GM21423 (cell line): Measurements from ENCODE around the gene FMC1.
"Not testable (repeated sequence)": the region's sequence is repeated elsewhere in the genome, so short reads cannot be mapped to it uniquely, and the experiment has no call there.

Experiments
- ATAC-seq: cut with Tn5 transposase; IDR thresholded peaks from one replicate; pipeline ENCODE4 v1.9.1; 2021; ENCODE audit warnings: mild to moderate bottlenecking, moderate library complexity; ENCODE audit not compliant: unreplicated experiment

Gene FMC1

DNA sequence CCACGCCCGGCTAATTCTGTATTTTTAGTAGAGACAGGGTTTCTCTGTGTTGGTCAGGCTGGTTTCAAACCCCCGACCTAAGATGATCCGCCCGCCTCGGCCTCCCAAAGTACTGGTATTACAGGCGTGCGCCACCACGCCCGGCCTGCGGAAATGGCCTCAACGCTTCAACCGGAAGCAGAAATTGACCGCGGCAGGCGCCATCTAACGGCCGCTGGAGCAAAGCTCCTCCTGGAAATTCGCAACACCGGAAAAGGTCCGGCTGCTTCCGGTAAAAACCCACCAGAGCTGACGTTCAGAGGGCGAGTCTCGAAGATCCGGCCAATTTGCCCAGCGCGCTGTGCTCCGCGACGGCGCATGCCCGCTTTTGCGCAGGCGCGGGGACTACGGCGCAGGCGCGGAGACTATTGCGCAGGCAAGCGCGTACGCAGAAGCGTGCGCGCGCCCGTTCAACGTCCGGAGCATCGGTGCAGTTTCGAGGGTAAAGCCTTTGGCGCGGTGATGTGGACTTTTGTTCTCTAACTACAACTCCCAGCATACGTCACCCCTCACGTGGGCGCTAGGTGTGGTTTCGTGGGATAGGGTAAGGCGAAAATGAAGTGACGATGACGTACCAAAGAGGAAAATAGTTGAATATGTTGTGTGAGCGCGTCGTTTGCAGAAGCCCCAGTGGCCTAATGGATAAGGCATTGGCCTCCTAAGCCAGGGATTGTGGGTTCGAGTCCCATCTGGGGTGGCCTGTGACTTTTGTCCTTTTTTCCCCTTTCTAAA lies 915 bp upstream of the FMC1 start:
- peak; percentile 76 for ATAC-seq

DNA sequence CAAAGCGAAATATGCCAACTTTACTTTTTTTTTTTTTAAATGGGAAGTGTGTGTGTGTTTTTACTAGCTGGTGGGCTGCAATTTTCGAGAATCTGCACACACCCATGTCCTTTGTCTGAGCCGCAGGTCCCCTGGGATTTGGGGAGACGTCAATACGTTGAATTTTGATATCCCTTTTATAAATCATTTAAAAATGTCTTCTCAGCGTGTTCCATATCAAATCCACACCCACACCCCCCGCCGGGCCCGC lies 404 bp upstream of the FMC1 start:
- no peak for ATAC-seq

DNA sequence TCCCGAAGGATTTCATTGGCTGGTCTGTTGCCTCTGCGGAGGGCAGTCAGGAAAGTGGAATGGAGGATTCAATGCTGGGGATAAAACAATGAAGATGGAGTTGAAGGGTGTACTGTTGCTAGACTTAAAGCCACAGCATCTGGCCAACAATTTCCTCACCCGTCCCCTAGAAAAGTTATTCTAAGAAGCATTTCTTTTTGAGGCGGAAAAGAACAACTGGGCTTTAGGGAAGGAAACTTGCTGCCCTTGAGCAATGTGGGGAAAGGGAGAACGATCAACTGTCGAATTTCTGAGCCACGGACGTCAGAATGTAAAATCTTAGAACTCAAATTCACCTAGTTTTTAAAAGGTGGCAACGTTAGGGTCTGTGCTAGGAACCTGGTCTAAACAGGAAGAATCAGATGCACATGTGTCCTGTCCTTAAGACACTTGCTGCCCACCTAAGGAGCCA lies 664 bp downstream of the FMC1 start:
- no peak for ATAC-seq

DNA sequence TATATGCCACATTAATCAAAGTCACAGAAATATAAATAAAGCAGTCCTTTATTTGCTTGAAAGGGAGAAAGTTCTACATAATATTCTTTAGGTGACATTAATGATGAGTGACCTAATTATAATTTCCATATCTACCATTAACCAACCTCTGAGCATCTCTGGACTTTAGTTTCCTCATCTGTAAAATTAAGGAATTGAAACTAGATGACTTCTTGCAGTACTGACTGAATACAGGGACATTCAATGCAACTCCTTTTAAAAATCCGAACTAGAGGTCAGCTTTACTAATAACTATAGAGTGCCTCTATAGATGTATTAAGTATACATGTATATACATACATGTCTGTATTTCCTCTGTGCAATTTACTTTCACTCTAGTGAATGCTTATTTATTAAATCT lies 3.9 kb downstream of the FMC1 start:
- no peak for ATAC-seq

DNA sequence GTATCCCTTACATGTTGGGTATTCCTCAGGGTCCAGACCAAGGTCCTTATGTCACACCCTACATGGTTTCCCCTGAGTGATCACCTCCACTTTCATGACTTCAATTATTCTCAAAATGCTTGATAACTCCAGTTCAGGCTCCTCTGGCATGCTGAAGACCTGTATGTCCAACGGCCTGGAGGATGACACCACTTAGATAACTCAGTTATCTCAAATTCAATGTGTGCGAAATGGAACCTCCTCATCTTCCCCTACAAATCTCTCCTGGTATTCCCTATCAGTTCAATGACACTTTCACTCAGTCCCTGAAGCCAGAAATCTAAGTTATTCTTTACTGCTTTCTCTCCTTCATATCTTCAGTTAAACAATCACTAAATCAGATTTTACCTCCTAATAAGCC lies 9.9 kb downstream of the FMC1 start:
- ATAC-seq = no peak

DNA sequence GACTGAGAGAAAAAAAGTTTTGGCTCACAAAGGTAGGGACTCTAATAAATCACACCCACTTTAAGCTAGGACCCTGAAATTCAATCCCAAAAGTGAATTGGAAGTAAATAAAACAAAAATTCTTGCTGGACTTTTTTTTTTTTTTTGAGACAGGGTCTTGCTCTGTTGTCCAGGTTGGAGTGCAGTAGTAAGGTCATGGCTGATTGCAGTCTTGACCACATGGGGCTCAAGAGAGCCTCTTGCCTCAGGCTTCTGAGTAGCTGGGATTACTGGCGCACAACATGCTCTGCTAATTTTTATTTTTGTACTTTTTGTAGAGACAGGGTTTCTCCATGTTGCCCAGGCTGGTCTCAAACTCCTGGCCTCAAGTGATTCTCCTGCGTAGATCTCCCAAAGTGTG lies 13.6 kb downstream of the FMC1 start:
- ATAC-seq = no peak

DNA sequence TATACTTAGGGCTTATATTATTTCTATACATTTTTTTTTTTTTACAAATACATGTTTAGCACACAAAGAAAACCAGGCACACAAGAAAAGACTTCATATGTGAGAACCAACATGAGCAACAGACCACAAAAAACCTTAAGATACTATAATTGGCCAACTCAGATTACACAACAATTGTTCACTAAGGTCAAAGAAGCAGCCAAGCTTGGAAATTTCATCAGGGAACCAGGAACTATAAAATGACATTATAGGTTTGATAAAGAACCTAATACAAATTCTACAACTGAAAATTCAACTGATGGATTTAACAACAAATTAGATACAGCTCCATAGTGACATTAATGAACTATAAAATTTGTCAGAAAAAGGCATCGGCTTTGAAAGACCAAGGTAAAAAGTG lies 14.2 kb downstream of the FMC1 start:
- ATAC-seq = no peak

DNA sequence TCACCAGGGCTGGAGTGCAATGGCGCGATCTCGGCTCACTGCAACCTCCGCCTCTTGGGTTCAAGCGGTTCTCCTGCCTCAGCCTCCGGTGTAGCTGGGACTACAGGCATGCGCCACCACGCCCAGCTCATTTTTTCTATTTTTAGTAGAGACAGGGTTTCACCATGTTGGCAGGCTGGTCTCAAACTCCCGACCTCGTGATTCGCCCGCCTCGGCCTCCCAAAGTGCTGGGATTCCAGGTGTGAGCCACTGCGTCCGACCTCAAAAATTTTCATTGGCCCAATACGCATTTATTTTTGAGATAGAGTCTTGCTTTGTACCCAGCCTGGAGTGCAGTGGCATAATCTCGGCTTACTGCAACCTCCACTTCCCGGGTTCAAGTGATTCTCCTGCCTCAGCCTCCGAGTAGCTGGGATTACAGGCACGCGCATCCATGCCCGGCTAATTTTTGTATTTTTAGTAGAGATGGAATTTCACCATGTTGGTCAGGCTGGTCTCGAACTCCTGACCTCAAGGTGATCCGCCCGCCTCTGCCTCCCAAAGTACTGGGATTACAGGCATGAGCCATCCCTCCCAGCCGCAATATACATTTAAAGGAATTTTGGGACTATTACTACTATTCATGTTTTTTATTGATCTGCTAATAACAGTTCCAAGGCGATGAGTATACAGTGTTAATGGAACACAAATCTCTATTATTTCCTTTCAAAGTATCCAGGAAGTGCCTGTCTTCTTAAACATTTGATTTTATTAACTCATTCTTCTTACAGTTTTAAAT lies 16.8 kb downstream of the FMC1 start:
- not testable (repeated sequence) for ATAC-seq

DNA sequence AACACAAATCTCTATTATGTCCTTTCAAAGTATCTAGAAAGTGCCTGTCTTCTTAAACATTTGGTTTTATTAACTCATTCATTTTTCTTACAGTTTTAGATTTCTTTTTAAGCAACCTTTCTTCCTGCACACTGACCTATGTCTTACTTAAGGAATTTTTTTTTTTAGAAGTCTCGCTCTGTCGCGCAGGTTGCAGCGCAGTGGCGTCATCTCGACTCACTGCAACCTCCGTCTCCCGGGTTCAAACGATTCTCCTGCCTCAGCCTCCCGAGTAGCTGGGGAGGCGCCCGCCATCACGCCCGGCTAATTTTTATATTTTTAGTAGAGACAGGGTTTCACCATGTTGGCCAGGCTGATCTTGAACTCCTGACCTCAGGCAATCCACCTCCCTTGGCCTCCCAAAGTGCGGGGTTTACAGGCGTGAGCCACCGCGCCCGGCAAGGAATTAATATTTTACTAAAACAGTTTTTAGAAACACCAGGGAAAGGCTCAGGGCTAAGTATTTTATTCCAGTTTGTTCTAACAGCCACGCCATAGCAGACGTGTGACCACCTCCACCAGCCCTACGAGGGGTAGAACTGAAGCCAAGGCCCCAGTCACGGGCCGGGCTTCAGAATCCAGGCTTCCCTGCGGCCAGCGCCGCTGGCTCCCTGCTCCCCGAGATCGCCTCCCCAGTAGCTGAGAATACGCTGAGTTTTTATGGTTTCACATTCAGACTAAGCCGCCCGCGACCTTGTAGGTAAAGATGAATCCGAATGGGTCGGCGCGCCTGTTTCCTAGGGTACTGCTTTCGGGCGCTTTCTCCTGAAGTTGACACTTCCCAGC lies 17.6 kb downstream of the FMC1 start:
- ATAC-seq = peak; percentile 8

DNA sequence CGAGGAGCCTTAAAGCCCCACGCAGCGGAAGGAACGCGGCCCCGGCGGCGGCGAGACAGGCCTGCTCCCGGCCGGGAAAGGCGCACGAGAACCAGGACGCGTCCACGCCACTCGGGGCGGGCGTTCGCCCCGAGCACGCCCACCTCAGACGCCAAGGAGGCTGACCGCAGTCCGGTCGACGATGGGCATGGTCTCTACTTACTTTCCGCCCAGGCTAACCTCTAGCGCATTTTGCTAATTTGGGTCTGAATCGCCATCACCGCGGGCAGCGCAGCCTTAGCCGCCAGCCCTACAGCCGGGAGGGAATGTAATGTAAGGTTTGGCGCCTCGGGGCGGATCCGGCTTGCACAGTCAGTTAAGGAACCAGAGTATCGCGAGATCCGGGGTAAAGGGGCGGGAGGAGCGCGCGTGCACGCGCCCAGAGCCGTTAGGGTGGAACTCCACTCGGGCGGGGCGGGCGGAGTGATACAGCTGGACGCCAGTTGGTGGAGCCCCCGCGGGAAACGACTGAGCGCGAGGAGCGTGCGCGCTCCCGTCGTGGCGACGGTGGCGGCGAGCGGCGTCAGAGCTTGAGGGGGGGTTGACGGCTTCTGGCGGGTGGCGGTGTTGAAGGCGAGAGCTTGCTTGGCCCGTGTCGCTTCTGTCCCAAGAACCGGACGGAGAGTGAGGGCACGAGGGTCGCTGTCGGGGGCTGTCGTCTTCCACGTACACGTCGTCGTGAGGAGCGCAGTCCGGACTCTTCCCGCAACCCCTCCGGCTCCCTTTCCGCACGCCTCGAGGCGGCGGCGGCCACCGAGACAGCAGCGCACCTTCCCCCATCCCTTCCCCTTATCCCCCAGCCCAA lies 18.5 kb downstream of the FMC1 start, which contains the start of gene LUC7L2:
Gene LUC7L2 (plus strand): TSS at position 529 of the 844 bp plus-strand sequence. CDS start 368 bp downstream, outside the sequence.
- peak; percentile 74 for ATAC-seq

DNA sequence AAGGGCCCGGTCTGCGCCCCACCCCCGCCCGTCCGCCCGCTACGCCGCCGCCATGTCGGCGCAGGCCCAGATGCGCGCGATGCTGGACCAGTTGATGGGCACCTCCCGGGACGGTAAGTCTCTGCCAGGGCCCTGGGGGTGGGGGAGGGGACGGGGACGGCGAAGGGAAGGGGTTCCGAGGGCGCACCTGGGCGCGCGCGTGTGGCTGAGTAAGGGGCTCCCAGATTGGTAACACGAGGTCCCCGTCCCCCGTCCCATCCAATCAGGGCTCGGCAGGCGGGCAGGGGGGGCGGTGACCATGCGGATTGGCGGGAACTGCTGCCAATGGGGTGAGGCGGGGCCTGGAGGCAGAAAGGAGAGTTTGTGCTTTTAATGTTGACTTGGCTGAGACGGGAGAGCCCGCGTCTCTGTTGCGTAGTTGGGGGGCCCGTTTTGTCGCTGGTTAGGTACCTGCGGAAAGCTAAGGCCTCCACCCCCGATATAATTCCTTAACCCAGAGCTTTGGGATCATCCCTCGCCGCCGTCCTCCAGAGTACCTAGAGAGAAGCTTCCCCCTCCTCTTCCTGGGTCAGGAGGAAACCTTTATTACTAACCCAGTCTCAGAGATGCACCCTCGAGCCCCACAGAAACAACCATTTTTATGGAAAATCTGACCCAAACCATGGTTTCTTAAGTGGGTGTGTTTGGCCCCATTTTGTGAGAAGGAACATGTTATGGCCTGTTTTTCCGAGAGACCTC lies 19.2 kb downstream of the FMC1 start:
- ATAC-seq = peak; percentile 66

DNA sequence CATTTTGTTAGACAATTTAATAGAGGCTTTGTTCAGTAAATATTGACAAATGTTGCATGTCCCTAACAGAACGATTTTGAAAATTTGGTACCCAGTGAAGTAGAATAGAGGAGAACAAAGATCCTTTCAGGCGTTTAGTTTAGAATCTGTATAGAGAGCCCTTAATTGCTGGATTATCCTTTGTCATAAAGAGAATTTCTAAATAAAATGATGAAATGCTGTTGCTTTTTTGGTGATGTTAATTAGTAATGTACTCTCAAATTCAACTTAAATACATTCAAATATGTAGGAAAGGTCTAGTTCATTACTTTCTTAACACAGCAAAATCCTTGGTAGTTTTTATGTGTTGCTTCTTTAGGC lies 19.8 kb downstream of the FMC1 start:
- no peak for ATAC-seq

DNA sequence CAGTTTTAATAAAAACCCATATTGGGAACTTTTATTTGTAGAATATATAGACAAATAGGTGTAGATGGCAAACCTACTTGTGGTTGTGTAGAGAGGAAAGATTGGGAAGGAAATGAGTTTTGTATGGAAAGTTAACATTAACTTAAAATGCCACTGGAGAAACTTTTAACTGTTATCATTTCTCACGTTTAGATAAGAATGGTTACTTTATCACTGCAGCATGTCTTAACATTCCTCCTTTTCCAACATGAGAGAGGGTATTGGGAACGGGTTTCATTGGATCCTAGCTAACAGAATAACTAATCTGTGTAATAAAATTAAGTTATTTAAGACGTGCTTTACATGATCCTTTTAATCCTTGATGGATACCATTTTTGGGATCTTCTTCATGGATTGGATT lies 20.4 kb downstream of the FMC1 start:
- ATAC-seq = no peak

DNA sequence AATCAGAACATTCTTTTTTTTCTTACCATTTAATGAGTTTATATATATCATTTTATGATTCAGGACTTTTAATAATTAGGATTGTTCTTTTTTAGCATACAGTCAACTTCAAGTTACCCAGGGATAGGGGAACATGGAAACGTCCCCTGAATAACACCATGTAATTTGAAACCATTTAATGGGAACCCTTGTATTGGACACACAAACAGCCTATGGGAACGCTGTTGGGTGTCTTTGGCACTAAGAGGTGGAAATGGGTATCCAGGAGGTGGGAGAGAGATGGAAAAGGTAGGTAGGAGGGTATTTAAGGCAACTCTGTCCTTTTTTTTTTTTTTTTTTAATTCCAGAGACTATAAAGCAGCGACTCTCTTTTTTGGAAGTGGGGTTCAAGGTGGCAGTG lies 21.2 kb downstream of the FMC1 start:
- no peak for ATAC-seq

DNA sequence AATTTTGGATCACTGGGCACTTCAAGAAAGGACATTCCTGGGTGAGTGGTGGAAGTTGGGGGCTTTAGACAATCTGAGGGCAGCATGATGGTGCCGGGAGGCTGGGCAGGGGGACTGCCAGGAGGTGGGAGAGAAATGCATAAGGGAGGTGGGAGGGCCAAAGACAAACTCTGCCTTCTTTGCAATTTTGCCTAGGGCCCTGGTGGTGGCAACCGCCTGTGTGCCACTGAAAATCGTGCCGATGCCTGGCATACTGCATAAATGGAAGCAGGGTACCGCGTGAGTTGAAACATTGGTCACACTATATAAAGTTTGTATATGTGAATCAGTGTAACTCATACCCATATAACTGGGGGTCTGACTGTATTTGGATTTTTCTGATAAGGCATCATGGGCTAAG lies 21.8 kb downstream of the FMC1 start:
- no peak for ATAC-seq

DNA sequence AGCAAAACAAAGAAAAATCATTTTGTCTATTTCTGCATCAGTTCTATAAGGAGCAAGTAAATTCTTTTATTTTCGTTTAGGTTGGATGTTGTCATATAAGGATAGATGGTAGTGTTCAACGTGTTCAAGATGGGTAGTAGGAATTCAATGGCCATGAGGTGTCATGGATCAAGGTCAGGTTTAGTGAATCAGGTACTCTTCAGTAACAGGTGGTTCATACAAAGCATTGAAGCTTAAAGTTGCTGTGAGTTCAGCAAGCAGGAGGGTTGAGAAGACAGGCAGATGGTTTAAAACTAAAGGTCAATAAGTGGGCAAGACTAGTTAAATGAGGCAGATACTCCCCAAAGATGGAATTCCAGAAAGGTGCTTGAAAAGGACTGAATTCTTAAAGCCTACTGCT lies 24.2 kb downstream of the FMC1 start:
- no peak for ATAC-seq

DNA sequence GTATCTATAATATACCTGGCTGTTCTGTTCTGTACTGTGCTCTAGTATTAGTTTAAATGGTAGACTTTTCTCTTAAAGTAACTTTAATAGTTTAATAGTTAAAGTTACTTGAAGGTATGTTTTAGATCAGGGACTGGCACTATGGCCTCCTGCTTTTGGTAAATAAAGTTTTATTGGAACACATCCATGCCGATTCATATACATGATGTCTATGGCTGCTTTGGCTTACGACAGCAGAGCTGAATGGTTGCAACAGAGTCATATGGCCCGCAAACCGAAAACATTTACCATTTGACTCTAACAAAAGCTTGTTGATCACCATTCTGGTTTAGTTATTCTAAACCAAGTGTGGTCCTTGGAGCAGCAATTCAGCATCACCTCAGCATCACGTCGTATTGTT lies 25.3 kb downstream of the FMC1 start:
- ATAC-seq = no peak

DNA sequence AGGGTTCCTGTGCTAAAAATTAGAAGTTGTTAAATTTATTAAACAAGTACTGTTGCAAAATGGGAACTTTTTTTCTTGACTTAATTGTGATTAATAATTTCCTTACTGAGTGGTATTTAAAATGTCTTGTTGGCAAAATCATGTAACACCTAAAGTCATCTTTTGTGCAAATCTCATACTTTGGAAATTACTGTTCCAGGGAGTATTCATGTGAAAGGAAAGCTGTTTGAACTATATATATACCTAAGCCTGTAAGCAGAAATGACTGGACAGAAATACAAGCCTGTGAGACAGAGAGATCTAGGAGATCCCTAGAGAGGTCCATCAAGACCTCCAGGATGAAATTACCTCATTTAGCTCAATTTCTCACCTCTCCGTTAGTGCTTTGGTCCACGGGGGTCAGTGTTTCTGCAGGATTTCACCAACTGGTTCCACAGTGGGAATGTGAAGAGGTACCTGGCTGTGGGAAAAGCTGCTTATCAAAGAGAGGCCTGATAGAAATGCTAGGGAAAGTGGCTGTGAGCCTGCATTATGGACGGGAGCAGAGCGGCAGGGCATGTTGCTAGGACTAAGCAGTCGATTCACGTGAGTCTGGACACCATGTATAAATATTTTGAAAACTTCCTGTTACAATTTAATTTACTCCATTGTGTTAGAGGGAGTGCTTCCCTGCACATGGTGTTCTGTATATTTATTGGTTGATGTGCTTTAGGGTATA lies 26.5 kb downstream of the FMC1 start:
- no peak for ATAC-seq

DNA sequence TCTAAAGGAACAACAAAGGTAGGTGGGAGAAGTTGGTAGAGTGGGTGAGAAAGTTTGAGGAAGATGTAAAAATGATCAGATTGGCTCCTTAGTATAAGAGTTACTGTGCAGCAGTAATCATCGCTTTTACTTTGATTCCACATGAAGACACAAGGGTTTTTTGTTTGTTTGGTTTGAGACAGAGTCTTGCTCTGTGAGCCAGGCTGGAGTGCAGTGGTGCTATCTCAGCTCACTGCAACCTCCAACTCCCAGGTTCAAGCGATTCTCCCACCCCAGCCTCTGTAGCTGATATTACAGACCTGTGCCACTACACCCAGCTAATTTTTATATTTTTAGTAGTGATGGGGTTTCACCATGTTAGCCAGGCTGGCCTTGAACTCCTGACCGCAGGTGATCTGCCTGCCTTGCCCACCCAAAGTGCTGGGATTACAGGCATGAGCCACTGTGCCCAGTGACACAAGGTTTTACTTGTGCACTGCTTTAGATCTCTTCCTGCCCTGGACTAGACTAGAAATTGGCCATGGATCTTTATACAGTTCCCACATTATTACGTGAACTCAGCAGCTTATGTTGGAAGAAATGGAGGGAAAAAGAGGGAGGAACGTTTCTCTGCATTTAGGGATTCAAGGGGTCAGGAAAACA lies 29.3 kb downstream of the FMC1 start:
- no peak for ATAC-seq
